Bronchial epithelial cell (primary cell): ENCODE data around the gene GPC4. TPM values are rescaled to one million over a fixed set of nuclear protein-coding genes. Genes with fewer than 3 reads are reported as not detected.
"Not testable (repeated sequence)": the region's sequence is repeated elsewhere in the genome, so short reads cannot be mapped to it uniquely, and the experiment has no call there.

Experiments used
- DNase-seq: peaks from one replicate; pipeline ENCODE4 v3.0.0-alpha.2; 2010; ENCODE audit warnings: low read depth
- FAIRE-seq: peaks from 2 replicates; lab custom pipeline; 2011; peaks lifted over from hg19 to GRCh38; lab: Jason Lieb, UNC
- H3K27me3 ChIP-seq: 2 replicates; pipeline ENCODE4 v1.5.1; 2011; ENCODE audit warnings: low read length; ENCODE audit not compliant: control insufficient read depth, insufficient read depth
- H3K36me3 ChIP-seq: 2 replicates; pipeline ENCODE4 v1.5.1; 2011; ENCODE audit warnings: low read length; ENCODE audit not compliant: control insufficient read depth, insufficient read depth
- H3K4me3 ChIP-seq: 2 replicates; pipeline ENCODE4 v1.5.1; 2011; ENCODE audit warnings: mild to moderate bottlenecking, low read depth, low read length, control low read depth
- CTCF ChIP-seq: IDR thresholded peaks from 2 replicates; pipeline ENCODE4 v1.5.1; 2011; ENCODE audit warnings: mild to moderate bottlenecking, moderate library complexity, low read length, control low read depth, inconsistent platforms; ENCODE audit not compliant: insufficient read depth, severe bottlenecking
- total RNA-seq: library from RNA; depleted of rRNA; stranded (reverse); fragments of >200 nt; gene quantifications from 2 replicates; pipeline ENCODE4 v1.2.1, GENCODE V29; 2014

Gene GPC4
- total RNA-seq, 1 donor from 2014 or later: 0.26 TPM

GRCh38 chrX:133285341-133285740, 129.9 kb downstream of the GPC4 start:
- FAIRE-seq (no peak), DNase-seq (no peak)
- TF ChIP-seq CTCF: no peak
- Histone ChIP-seq H3K27me3 (no peaks in the 10 kb centered on the region), H3K36me3 (no peaks in the 10 kb centered on the region), H3K4me3 (no peak overlapping the region)

GRCh38 chrX:133279112-133279730, 136.1 kb downstream of the GPC4 start:
- not testable (repeated sequence) for H3K4me3 ChIP-seq, FAIRE-seq, DNase-seq, H3K36me3 ChIP-seq, H3K27me3 ChIP-seq

DNA sequence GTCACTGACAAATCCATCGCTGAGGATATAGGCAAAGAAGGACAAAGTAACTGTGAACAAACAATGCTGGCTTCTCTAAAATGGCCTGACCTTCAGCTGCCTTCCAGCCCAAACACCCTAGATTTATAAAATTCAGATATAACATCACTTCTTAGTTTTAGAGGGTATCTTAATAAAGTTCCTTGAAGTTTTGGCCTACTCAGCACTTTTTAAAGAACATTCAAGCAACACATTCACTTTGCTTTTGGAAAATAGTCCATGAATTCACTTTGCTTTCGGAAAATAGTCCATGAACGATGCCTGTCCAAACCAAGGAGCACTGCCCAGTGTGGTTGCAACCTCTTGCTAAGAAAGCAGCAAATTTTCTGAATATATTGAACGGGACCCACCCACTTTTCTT, 142.1 kb downstream of the GPC4 start:
- Histone ChIP-seq H3K4me3 (no peak overlapping the region), H3K36me3 (no peaks in the 10 kb centered on the region), H3K27me3 (no peaks in the 10 kb centered on the region)
- FAIRE-seq (no peak), DNase-seq (no peak)
- no peak for TF ChIP-seq CTCF

GRCh38 chrX:133269168-133269567, 146.1 kb downstream of the GPC4 start:
- no peak overlapping the region for H3K4me3 ChIP-seq
- TF ChIP-seq CTCF: no peak
- no peaks in the 10 kb centered on the region for H3K36me3 ChIP-seq
- no peaks in the 10 kb centered on the region for H3K27me3 ChIP-seq
- FAIRE-seq (no peak), DNase-seq (no peak)

DNA sequence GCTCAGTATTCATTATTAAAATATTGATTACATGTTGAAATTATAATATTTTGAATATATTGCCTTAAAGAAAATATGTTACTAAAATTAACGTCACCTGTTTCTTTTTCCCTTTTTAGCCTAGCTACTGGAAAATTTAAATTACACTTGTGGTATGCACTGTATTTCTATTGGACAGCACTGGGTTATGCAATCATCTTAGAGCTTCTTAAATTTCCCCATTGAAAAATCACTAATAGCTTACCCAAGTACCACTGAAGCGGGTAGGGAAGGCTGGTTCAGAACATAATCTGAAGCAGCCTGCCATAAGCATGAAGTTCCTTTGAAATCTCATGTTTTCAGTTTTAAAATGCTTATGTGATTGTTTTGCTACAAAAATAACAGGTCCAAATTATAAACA, 147.7 kb downstream of the GPC4 start:
- no peak for TF ChIP-seq CTCF
- Histone ChIP-seq H3K27me3 (no peaks in the 10 kb centered on the region), H3K36me3 (no peaks in the 10 kb centered on the region), H3K4me3 (no peak overlapping the region)
- FAIRE-seq (no peak), DNase-seq (no peak)

GRCh38 chrX:133265331-133265730, 150.0 kb downstream of the GPC4 start:
- FAIRE-seq (no peak), DNase-seq (no peak)
- Histone ChIP-seq H3K27me3 (no peaks in the 10 kb centered on the region), H3K4me3 (no peak overlapping the region), H3K36me3 (no peaks in the 10 kb centered on the region)
- no peak for TF ChIP-seq CTCF
